MM.1S (cell line): ENCODE results near the gene CARTPT.

Source experiments
- DNase-seq: peaks from one replicate; pipeline ENCODE4 v3.0.0-alpha.2; 2015
- H2AFZ ChIP-seq: fragments of 300-600 bp; sonication (generic); 2 replicates; pipeline ENCODE4 v1.6.0; 2016; ENCODE audit warnings: antibody characterized with exemption, low read length
- H3F3A ChIP-seq: fragments of 300-600 bp; sonication (generic); 2 replicates; pipeline ENCODE4 v1.6.1; 2016; ENCODE audit warnings: mild to moderate bottlenecking, antibody characterized with exemption, low read length, moderate library complexity, mixed read lengths; ENCODE audit not compliant: insufficient read depth
- H3K27ac ChIP-seq: fragments of 300-600 bp; sonication (generic); 2 replicates; pipeline ENCODE4 v1.5.1; 2016; ENCODE audit warnings: mild to moderate bottlenecking, low read length
- H3K27me3 ChIP-seq: fragments of 300-600 bp; sonication (generic); replicated peaks from 2 replicates; pipeline ENCODE4 v1.6.0; 2016; ENCODE audit warnings: low read length; ENCODE audit not compliant: insufficient read depth
- H3K36me3 ChIP-seq: fragments of 300-600 bp; sonication (generic); replicated peaks from 2 replicates; pipeline ENCODE4 v1.6.1; 2016; ENCODE audit warnings: mild to moderate bottlenecking, low read length, mixed read lengths; ENCODE audit not compliant: insufficient read depth
- H3K4me1 ChIP-seq: fragments of 300-600 bp; sonication (generic); 2 replicates; pipeline ENCODE4 v1.6.1; 2016; ENCODE audit warnings: low read length, mixed read lengths
- H3K4me2 ChIP-seq: fragments of 300-600 bp; sonication (generic); 2 replicates; pipeline ENCODE4 v1.6.0; 2016; ENCODE audit warnings: low read depth, low read length
- H3K4me3 ChIP-seq: fragments of 300-600 bp; sonication (generic); 2 replicates; pipeline ENCODE4 v1.5.1; 2016; ENCODE audit warnings: low read length, mixed read lengths
- H3K79me2 ChIP-seq: fragments of 300-600 bp; sonication (generic); 2 replicates; pipeline ENCODE4 v1.6.1; 2016; ENCODE audit warnings: mixed run types, low read length, mixed read lengths
- H3K9ac ChIP-seq: fragments of 300-600 bp; sonication (generic); 2 replicates; pipeline ENCODE4 v1.6.1; 2016; ENCODE audit warnings: low read length, mixed read lengths
- H3K9me2 ChIP-seq: fragments of 300-600 bp; sonication (generic); replicated peaks from 2 replicates; pipeline ENCODE4 v1.6.1; 2016; ENCODE audit warnings: mild to moderate bottlenecking, low read length, mixed read lengths; ENCODE audit not compliant: insufficient read depth
- H3K9me3 ChIP-seq: fragments of 300-600 bp; sonication (generic); replicated peaks from 2 replicates; pipeline ENCODE4 v1.6.1; 2016; ENCODE audit warnings: mild to moderate bottlenecking, low read length, mixed read lengths; ENCODE audit not compliant: insufficient read depth
- H4K20me1 ChIP-seq: fragments of 300-600 bp; sonication (generic); 2 replicates; pipeline ENCODE4 v1.6.1; 2016; ENCODE audit warnings: mild to moderate bottlenecking, low read length, moderate library complexity, mixed read lengths; ENCODE audit not compliant: insufficient read depth
- CTCF ChIP-seq: fragments of 300-600 bp; sonication (generic); IDR thresholded peaks from 2 replicates; pipeline ENCODE4 v1.5.1; 2016; ENCODE audit warnings: antibody characterized with exemption, low read length, mixed read lengths
- EZH2 ChIP-seq: fragments of 300-600 bp; sonication (generic); optimal IDR thresholded peaks from 2 replicates; pipeline ENCODE3; 2017; ENCODE audit warnings: low read depth, mild to moderate bottlenecking, antibody characterized with exemption, low read length, mixed read lengths
- EZH2phosphoT487 ChIP-seq: fragments of 300-600 bp; sonication (generic); IDR thresholded peaks from 2 replicates; pipeline ENCODE4 v1.6.1; 2018; ENCODE audit warnings: antibody characterized with exemption, low read length

CARTPT gene

GRCh38 chr5:71743155-71743554 is 24.1 kb downstream of the CARTPT start:
- no peaks in the 10 kb centered on the region for H3F3A ChIP-seq
- H4K20me1 ChIP-seq = no peaks in the 10 kb centered on the region
- H3K9me3 ChIP-seq = no peaks in the 10 kb centered on the region
- peaks cover 13% of the 10 kb centered on the region; the same call in 1 of the 2 replicates for H3K4me1 ChIP-seq
- H3K9ac ChIP-seq = no peak overlapping the region
- H2AFZ ChIP-seq = no peak overlapping the region
- no peaks in the 10 kb centered on the region for H3K36me3 ChIP-seq
- H3K79me2 ChIP-seq = no peaks in the 10 kb centered on the region
- DNase-seq = no peak
- no peak overlapping the region for H3K4me3 ChIP-seq
- no peak overlapping the region for H3K27ac ChIP-seq
- H3K9me2 ChIP-seq = no peaks in the 10 kb centered on the region
- H3K27me3 ChIP-seq = no peaks in the 10 kb centered on the region; the same call in 1 of the 2 replicates
- TF ChIP-seq EZH2 (no peak), CTCF (no peak), EZH2phosphoT487 (no peak)
- no peak overlapping the region for H3K4me2 ChIP-seq

- no peak overlapping the region for H3K9ac ChIP-seq
- H3F3A ChIP-seq = no peaks in the 10 kb centered on the region
- no peak overlapping the region for H2AFZ ChIP-seq
- H3K9me2 ChIP-seq = no peaks in the 10 kb centered on the region
- no peak overlapping the region for H3K27ac ChIP-seq
- H3K4me3 ChIP-seq = no peak overlapping the region
- no peak for TF ChIP-seq EZH2
- TF ChIP-seq CTCF = no peak
- no peak for TF ChIP-seq EZH2phosphoT487
- no peak for DNase-seq
- peaks cover 8% of the 10 kb centered on the region; the same call in 1 of the 2 replicates for H3K4me1 ChIP-seq
- no peak overlapping the region for H3K4me2 ChIP-seq
- no peaks in the 10 kb centered on the region; the same call in 1 of the 2 replicates for H3K27me3 ChIP-seq
- H3K79me2 ChIP-seq = no peaks in the 10 kb centered on the region
- no peaks in the 10 kb centered on the region for H3K9me3 ChIP-seq
- H4K20me1 ChIP-seq = no peaks in the 10 kb centered on the region
- no peaks in the 10 kb centered on the region for H3K36me3 ChIP-seq
These were observed 25.1 kb downstream of the CARTPT start for GRCh38 chr5:71744009-71744790.

GRCh38 chr5:71747182-71747581 is 28.1 kb downstream of the CARTPT start:
- H3K9me2 ChIP-seq = no peaks in the 10 kb centered on the region
- H3K9ac ChIP-seq = no peak overlapping the region
- no peaks in the 10 kb centered on the region for H3K4me1 ChIP-seq
- H4K20me1 ChIP-seq = no peaks in the 10 kb centered on the region
- no peak for DNase-seq
- no peak overlapping the region for H3K4me2 ChIP-seq
- H3K27ac ChIP-seq = no peak overlapping the region
- no peak overlapping the region for H2AFZ ChIP-seq
- no peak for TF ChIP-seq EZH2
- no peak for TF ChIP-seq CTCF
- no peak for TF ChIP-seq EZH2phosphoT487
- H3K79me2 ChIP-seq = no peaks in the 10 kb centered on the region
- no peaks in the 10 kb centered on the region for H3K36me3 ChIP-seq
- H3K27me3 ChIP-seq = no peaks in the 10 kb centered on the region
- no peaks in the 10 kb centered on the region for H3F3A ChIP-seq
- H3K4me3 ChIP-seq = no peak overlapping the region
- no peaks in the 10 kb centered on the region for H3K9me3 ChIP-seq
